Uterus (tissue), 4 donors: ENCODE data around the gene CDR2L. TPM values are rescaled to one million over a fixed set of nuclear protein-coding genes. Genes with fewer than 3 reads are reported as not detected.
A peak's percentile ranks its signal among the peaks of the same experiment; 100 is the strongest.
"Not testable (repeated sequence)": the region's sequence is repeated elsewhere in the genome, so short reads cannot be mapped to it uniquely, and the experiment has no call there.

Source experiments
- DNase-seq, 2 donors: peaks; one replicate each; pipeline ENCODE4 v3.0.0-alpha.2; 2019 to 2020
- H3K27ac ChIP-seq, 2 donors: fragments of 200-600 bp; sonication (generic); 1 replicate in 1 of 2; 2 replicates in 1 of 2; pipeline ENCODE4 v1.5.1; 2016 to 2018
- H3K27me3 ChIP-seq, 2 donors: fragments of 200-600 bp; sonication (generic); one replicate each; pipeline ENCODE4 v1.5.1; 2018 to 2019; ENCODE audit warnings: control low read depth in 1 of 2
- H3K36me3 ChIP-seq, 2 donors: fragments of 200-600 bp; sonication (generic); one replicate each; pipeline ENCODE4 v1.5.1; 2019; ENCODE audit warnings: control low read depth in 1 of 2
- H3K4me1 ChIP-seq, 2 donors: fragments of 200-600 bp; sonication (generic); one replicate each; pipeline ENCODE4 v1.5.1; 2018 to 2019; ENCODE audit warnings: control low read depth in 1 of 2
- H3K4me3 ChIP-seq, 2 donors: fragments of 200-600 bp; sonication (generic); 1 replicate in 1 of 2; 2 replicates in 1 of 2; pipeline ENCODE4 v1.5.1; 2018 to 2019; ENCODE audit warnings: mild to moderate bottlenecking in 1 of 2
- H3K9me3 ChIP-seq, 2 donors: fragments of 200-600 bp; sonication (generic); one replicate each; pipeline ENCODE4 v1.5.1; 2019; ENCODE audit warnings: control low read depth in 1 of 2
- POLR2A ChIP-seq, 2 donors: fragments of 450-650 bp; IDR thresholded peaks; one replicate each; pipeline ENCODE4 v1.6.1; 2016; ENCODE audit warnings: antibody characterized with exemption in 2 of 2, mild to moderate bottlenecking in 1 of 2, moderate library complexity in 1 of 2
- intact Hi-C: fragments of 100-400 bp; cut with DNase I; formaldehyde crosslinking; loops from one replicate; pipeline ENCODE4 v1.15.1; 2023; ENCODE audit warnings: low total_unique reads
- total RNA-seq, 4 donors: library from RNA; depleted of rRNA in 3 of 4; stranded (reverse); fragments of >200 nt in 3 of 4; gene quantifications; one replicate each; pipeline versions ENCODE4 v1.1.0 to v1.2.4, GENCODE V29; 2014 to 2023
- TF ChIP-seq, protein P1 (sequence below), 4 experiments: fragments of 200-600 bp in 2 of 4; fragments of 450-650 bp in 2 of 4; sonication (generic) in 2 of 4; IDR thresholded peaks; one replicate each; pipeline ENCODE4 v1.5.1; 2016 to 2019; ENCODE audit warnings: antibody characterized with exemption in 4 of 4, mild to moderate bottlenecking in 2 of 4, moderate library complexity in 1 of 4
- donor health status: DM: yes; HTN: yes; CAD: no.

The CDR2L gene
- total RNA-seq, 4 donors from 2014 or later: 4.7 to 25.4 (median 6.7) TPM

DNA sequence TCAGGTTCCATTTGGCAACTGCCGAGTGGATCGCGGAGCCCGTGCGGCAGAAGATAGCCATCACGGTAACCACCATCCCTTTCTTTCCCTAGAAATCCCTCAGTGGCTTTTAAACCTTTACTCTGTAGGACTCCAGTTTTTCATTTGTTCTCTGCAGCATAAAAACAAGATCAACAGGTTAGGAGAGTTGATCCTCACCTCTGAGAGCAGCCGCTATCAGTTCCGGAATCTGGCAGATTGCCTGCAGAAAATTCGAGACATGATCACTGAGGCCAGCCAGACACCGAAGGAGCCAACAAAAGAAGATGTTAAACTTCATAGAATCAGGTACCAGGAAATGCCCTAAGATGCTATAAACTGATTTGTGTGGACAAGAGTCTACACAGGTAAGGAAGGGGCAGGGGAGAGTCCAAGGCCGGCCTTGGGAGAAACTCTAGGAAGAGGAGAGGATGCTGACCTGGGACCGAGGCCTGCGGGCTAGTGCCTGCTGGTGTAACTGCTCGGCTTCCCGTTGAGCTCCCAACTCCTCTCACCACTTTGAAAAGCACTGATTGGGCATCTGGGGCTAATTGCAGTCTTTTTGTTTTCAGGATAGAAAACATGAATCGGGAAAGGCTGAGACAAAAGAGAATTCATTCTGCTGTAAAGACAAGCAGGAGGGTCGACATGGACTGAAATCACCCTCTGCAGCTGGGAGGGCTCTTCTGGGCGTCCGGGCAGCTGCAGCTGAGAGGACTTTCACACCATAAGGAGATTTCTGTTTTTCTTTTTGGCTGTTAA lies 33.1 kb downstream of the CDR2L start:
- DNase-seq: no peak
- Histone ChIP-seq H3K27me3 (no peaks in the 10 kb centered on the region), H3K36me3 (no peaks in the 10 kb centered on the region), H3K27ac (no peak overlapping the region), H3K9me3 (no peaks in the 10 kb centered on the region), H3K4me3 (no peak overlapping the region), H3K4me1 (no peaks in the 10 kb centered on the region)
- intact Hi-C loops: no loop called here
- TF ChIP-seq, protein P1, sequence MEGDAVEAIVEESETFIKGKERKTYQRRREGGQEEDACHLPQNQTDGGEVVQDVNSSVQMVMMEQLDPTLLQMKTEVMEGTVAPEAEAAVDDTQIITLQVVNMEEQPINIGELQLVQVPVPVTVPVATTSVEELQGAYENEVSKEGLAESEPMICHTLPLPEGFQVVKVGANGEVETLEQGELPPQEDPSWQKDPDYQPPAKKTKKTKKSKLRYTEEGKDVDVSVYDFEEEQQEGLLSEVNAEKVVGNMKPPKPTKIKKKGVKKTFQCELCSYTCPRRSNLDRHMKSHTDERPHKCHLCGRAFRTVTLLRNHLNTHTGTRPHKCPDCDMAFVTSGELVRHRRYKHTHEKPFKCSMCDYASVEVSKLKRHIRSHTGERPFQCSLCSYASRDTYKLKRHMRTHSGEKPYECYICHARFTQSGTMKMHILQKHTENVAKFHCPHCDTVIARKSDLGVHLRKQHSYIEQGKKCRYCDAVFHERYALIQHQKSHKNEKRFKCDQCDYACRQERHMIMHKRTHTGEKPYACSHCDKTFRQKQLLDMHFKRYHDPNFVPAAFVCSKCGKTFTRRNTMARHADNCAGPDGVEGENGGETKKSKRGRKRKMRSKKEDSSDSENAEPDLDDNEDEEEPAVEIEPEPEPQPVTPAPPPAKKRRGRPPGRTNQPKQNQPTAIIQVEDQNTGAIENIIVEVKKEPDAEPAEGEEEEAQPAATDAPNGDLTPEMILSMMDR (IDR thresholded peaks at IDR 0.05): no peak
- TF ChIP-seq POLR2A (IDR thresholded peaks at IDR 0.05): no peak

DNA sequence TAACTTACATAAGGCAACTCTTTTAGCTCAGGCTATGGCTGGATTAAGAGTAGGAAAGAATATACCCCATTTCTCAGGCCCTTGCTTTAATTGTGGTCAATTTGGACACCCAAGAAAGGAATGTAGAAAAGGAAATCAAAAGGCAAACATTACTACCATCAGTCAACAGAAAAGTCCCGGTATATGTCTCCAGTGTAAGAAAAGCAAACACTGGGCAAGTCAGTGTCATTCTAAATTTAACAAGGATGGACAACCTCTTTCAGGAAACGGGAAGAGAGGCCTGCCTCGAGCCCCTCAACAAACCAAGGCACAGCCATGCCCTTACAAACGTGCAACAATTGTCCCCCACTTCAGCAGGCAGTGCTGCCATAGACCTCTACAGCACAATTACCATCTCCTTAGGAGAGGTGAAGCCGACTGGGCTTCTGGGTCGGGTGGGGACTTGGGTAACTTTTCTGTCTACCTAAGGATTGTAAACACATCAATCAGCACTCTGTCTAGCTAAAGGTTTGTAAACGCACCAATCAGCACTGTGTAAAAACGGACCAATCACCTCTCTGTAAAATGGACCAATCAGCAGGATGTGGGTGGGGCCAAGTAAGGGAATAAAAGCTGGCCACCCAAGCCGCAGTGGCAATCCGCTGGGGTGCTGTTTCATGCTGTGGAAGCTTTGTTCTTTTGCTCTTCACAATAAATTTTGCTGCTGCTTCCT lies 37.4 kb downstream of the CDR2L start:
- TF ChIP-seq, protein P1 (IDR thresholded peaks at IDR 0.05): no peak
- TF ChIP-seq POLR2A (IDR thresholded peaks at IDR 0.05): no peak
- Histone ChIP-seq H3K4me3 (no peak overlapping the region), H3K36me3 (no peaks in the 10 kb centered on the region), H3K27me3 (no peaks in the 10 kb centered on the region), H3K27ac (no peak overlapping the region), H3K9me3 (no peaks in the 10 kb centered on the region), H3K4me1 (no peaks in the 10 kb centered on the region)
- intact Hi-C loops: no loop called here
- no peak for DNase-seq

DNA sequence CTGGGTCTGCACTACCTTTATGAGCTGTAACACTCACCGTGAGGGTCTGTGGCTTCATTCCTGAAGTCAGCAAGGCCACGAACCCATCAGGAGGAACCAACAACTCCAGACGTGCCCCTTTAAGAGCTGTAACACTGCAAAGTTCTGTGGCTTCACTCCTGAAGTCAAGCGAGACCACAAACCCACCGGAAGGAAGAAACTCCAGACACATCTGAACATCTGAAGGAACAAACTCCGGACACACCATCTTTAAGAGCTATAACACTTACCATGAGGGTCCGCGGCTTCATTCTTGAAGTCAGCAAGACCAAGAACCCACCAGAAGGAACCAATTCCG lies 37.9 kb downstream of the CDR2L start:
- H3K4me1 ChIP-seq, intact Hi-C loops, H3K4me3 ChIP-seq, H3K36me3 ChIP-seq, DNase-seq, H3K27me3 ChIP-seq, H3K9me3 ChIP-seq, H3K27ac ChIP-seq: not testable (repeated sequence)

DNA sequence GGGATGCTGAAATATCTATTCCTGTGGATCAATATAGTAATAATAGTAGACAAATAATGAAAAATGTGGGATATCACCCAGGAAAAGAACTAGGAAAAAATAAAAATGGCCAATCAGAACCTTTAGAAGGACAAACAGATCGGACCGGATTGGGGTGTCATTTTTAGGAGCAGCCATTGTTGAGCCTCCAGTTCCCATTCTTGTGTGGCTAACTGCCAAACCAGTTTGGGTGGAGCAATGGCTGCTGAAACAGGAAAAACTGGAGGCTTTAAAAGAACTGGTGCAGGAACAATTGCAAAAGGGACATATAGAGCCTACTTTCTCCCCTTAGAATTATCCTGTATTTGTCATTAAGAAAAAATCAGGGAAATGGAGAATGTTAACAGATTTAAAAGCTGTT lies 39.2 kb downstream of the CDR2L start:
- H3K4me3 ChIP-seq, DNase-seq, intact Hi-C loops: not testable (repeated sequence)

DNA sequence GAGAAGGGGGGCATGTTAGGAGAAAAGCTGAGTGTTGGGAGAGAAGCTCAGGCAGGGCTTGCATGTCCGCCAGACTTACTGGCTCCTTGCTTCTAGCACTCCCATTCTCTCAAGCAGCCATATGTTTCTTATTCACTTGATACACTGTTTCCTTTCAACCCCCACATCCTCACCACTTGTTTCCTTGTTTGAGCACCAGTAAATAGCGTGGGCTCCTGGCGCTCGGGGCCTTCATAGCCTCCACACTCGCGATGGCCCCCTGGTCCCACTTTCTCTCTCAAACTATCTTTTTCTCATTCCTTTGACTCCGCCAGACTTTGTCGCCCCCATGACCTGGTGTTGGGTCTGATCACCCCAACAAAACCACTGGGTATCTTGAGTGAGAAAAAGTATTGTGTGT lies 42.7 kb downstream of the CDR2L start:
- Histone ChIP-seq H3K36me3 (no peaks in the 10 kb centered on the region), H3K27ac (no peak overlapping the region), H3K4me3 (no peak overlapping the region), H3K27me3 (no peaks in the 10 kb centered on the region), H3K9me3 (no peaks in the 10 kb centered on the region), H3K4me1 (peaks cover 0 to 6% of the 10 kb centered on the region in 2 donors)
- TF ChIP-seq, protein P1 (IDR thresholded peaks at IDR 0.05): no peak
- no peak for TF ChIP-seq POLR2A (IDR thresholded peaks at IDR 0.05)
- no peak for DNase-seq
- intact Hi-C loops: no loop called here

More for the DNA sequence above, 39.2 kb downstream of the CDR2L start:
- not testable (repeated sequence) for H3K4me1 ChIP-seq, H3K27me3 ChIP-seq, H3K27ac ChIP-seq, H3K9me3 ChIP-seq, H3K36me3 ChIP-seq

DNA sequence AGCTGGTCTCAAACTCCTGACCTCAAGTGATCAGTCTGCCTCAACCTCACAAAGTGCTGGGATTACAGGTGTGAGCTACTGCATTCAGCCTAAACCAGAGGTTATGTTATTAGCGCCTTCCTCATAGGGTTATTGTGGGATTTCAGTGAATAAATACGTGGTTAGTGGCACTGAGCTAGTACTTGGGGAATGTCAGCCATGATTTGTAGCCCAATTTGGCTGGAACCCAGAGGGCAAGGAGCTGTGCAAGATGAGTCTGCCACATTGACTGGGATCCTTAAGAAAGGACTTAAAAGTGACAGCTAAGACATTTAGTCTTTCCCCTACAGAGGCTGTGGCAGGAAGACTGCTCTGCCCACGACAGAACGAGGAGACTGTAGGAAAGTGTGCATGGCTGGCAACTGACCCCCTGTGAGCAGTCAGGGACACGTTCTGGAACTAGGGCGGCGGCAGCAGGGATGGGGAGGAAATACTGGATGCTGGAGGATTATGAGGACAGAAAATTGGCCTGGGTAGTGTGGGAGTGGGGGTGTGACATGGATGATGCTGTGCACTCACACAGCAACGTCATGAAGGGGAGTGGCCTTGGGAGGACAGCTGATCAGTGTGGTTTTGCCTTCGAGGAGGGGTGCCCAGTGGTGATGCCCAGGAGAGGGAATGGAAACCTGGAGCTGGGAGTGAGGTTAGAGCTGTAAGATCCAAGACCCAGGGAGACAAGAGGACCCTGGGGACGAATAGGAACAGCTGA lies 44.7 kb downstream of the CDR2L start:
- intact Hi-C loops: no loop called here
- peak; percentile 81 to 88 for DNase-seq
- peak overlapping the region; percentile 94 to 100 for H3K27ac ChIP-seq
- no peaks in the 10 kb centered on the region for H3K27me3 ChIP-seq
- TF ChIP-seq, protein P1 (IDR thresholded peaks at IDR 0.05): no peak
- peak; percentile 14 to 24 for TF ChIP-seq POLR2A (IDR thresholded peaks at IDR 0.05)
- no peaks in the 10 kb centered on the region for H3K9me3 ChIP-seq
- H3K4me1 ChIP-seq: peaks cover 0 to 6% of the 10 kb centered on the region in 2 donors
- no peaks in the 10 kb centered on the region for H3K36me3 ChIP-seq
- peak overlapping the region; percentile 56 to 98 for H3K4me3 ChIP-seq
